CD14-positive monocyte (primary cell): ENCODE data around the gene SLC4A5. TPM values are rescaled to one million over a fixed set of nuclear protein-coding genes. Genes with fewer than 3 reads are reported as not detected.

Experiments used
- DNase-seq, 3 donors: peaks; one replicate each; pipeline ENCODE4 v3.0.0-alpha.2; 2011 to 2022
- H2AFZ ChIP-seq: 2 replicates; pipeline ENCODE4 v1.6.0; 2012; ENCODE audit warnings: mild to moderate bottlenecking, low read depth, low read length, inconsistent platforms; ENCODE audit not compliant: insufficient read depth, poor library complexity, severe bottlenecking
- H3K27ac ChIP-seq, 2 donors: 1 replicate in 1 of 2; 2 replicates in 1 of 2; pipeline ENCODE4 v1.5.1; 2012 to 2013; ENCODE audit warnings: low read length in 2 of 2, control low read depth in 1 of 2, inconsistent platforms in 1 of 2, low read depth in 1 of 2, mild to moderate bottlenecking in 1 of 2
- H3K27me3 ChIP-seq, 2 donors: one replicate each; pipeline versions ENCODE4 v1.6.0 to v1.6.1; 2011 to 2013; ENCODE audit warnings: low read length in 2 of 2; ENCODE audit not compliant: control insufficient read depth in 2 of 2, insufficient read depth in 2 of 2
- H3K36me3 ChIP-seq, 2 donors: replicated peaks in 1 of 2; 1 replicate in 1 of 2; 2 replicates in 1 of 2; pipeline versions ENCODE4 v1.5.1 to v1.6.1; 2012 to 2013; ENCODE audit warnings: low read length in 2 of 2, control low read depth in 1 of 2, inconsistent platforms in 1 of 2, mild to moderate bottlenecking in 1 of 2; ENCODE audit not compliant: insufficient read depth in 2 of 2, control insufficient read depth in 1 of 2
- H3K4me1 ChIP-seq, 2 donors: 1 replicate in 1 of 2; 2 replicates in 1 of 2; pipeline versions ENCODE4 v1.5.1 to v1.6.1; 2012 to 2013; ENCODE audit warnings: low read length in 2 of 2, control low read depth in 1 of 2, inconsistent platforms in 1 of 2, mild to moderate bottlenecking in 1 of 2, moderate library complexity in 1 of 2; ENCODE audit not compliant: insufficient read depth in 2 of 2, control insufficient read depth in 1 of 2
- H3K4me2 ChIP-seq: replicated peaks from 2 replicates; pipeline ENCODE3; 2012; ENCODE audit warnings: low read length, moderate library complexity, mild to moderate bottlenecking; ENCODE audit not compliant: poor library complexity, severe bottlenecking; ENCODE audit errors: extremely low read depth
- H3K4me3 ChIP-seq, 3 experiments: fragments of 200-600 bp in 1 of 3; sonication (generic) in 1 of 3; replicated peaks in 1 of 3; 1 replicate in 2 of 3; 2 replicates in 1 of 3; pipeline ENCODE4 v1.5.1; 2011 to 2013; ENCODE audit warnings: low read length in 3 of 3, mild to moderate bottlenecking in 3 of 3, control low read depth in 2 of 3, low read depth in 2 of 3, inconsistent platforms in 1 of 3, moderate library complexity in 1 of 3
- H3K79me2 ChIP-seq: 2 replicates; pipeline ENCODE4 v1.6.0; 2012; ENCODE audit warnings: mild to moderate bottlenecking, control low read depth, inconsistent platforms, low read length, moderate library complexity; ENCODE audit not compliant: insufficient read depth
- H3K9ac ChIP-seq: 2 replicates; pipeline ENCODE4 v1.6.0; 2017; ENCODE audit warnings: low read length, mild to moderate bottlenecking; ENCODE audit not compliant: insufficient read depth, poor library complexity, severe bottlenecking
- H3K9me3 ChIP-seq, 2 donors: replicated peaks in 1 of 2; 1 replicate in 1 of 2; 2 replicates in 1 of 2; pipeline versions ENCODE4 v1.5.1 to v1.6.1; 2012 to 2013; ENCODE audit warnings: low read length in 2 of 2, control low read depth in 1 of 2; ENCODE audit not compliant: control insufficient read depth in 1 of 2, insufficient read depth in 1 of 2
- H4K20me1 ChIP-seq: 2 replicates; pipeline ENCODE4 v1.6.0; 2012; ENCODE audit warnings: mild to moderate bottlenecking, low read length, control low read depth, moderate library complexity; ENCODE audit not compliant: insufficient read depth
- H3K27ac Mint-ChIP-seq, 7 donors: one replicate each; pipeline ENCODE4 v1.8.0; 2020; ENCODE audit warnings: mild to moderate bottlenecking in 7 of 7, mixed read lengths in 7 of 7, moderate library complexity in 6 of 7, inconsistent platforms in 2 of 7
- H3K27me3 Mint-ChIP-seq, 3 donors: one replicate each; pipeline ENCODE4 v1.8.0; 2021 to 2022; ENCODE audit warnings: low read depth in 3 of 3, mild to moderate bottlenecking in 3 of 3, mixed read lengths in 3 of 3, moderate library complexity in 3 of 3, inconsistent platforms in 1 of 3
- H3K36me3 Mint-ChIP-seq, 2 donors: one replicate each; pipeline ENCODE4 v1.8.0; 2020; ENCODE audit warnings: mixed read lengths in 2 of 2, inconsistent platforms in 1 of 2, mild to moderate bottlenecking in 1 of 2
- H3K4me1 Mint-ChIP-seq: one replicate; pipeline ENCODE4 v1.8.0; 2020; ENCODE audit warnings: mild to moderate bottlenecking, mixed read lengths
- H3K4me3 Mint-ChIP-seq, 2 donors: one replicate each; pipeline ENCODE4 v1.8.0; 2020; ENCODE audit warnings: mild to moderate bottlenecking in 2 of 2, mixed read lengths in 2 of 2, moderate library complexity in 1 of 2
- H3K9me3 Mint-ChIP-seq, 7 donors: one replicate each; pipeline ENCODE4 v1.8.0; 2020 to 2022; ENCODE audit warnings: mixed read lengths in 7 of 7, mild to moderate bottlenecking in 6 of 7, moderate library complexity in 6 of 7, inconsistent platforms in 2 of 7
- CTCF ChIP-seq: fragments of 200-600 bp; IDR thresholded peaks from one replicate; pipeline ENCODE4 v1.8.0; 2022; ENCODE audit warnings: antibody characterized with exemption, mild to moderate bottlenecking
- WGBS: methylation state at CpG from one replicate; pipeline ENCODE4 v1.1.5; 2013; ENCODE audit warnings: missing lambda C conversion rate; ENCODE audit not compliant: insufficient coverage; 5-methylcytosine and 5-hydroxymethylcytosine counted together
- intact Hi-C, 2 donors: fragments of 100-400 bp; cut with micrococcal nuclease; formaldehyde crosslinking; loops; one replicate each; pipeline versions ENCODE4 v1.15.0 to v1.15.1; 2023
- polyA plus RNA-seq, 3 donors: library from polyadenylated mRNA; depleted of rRNA in 1 of 3; unstranded in 2 of 3; stranded (reverse) in 1 of 3; fragments of 300-500 nt in 2 of 3; fragments of >200 nt in 1 of 3; fragmentation: Illumina TruSeq in 2 of 3; gene quantifications; 1 replicate in 2 of 3; 2 replicates in 1 of 3; pipeline ENCODE4 v1.2.3, GENCODE V29; 2012 to 2021

Gene SLC4A5
- polyA plus RNA-seq, 3 donors = 0.10 to 1.1 TPM; not detected in 1

- H3K36me3 Mint-ChIP-seq = no peaks in the 10 kb centered on the region
- Histone ChIP-seq H3K36me3 (no peaks in the 10 kb centered on the region), H2AFZ (no peak overlapping the region), H3K79me2 (no peaks in the 10 kb centered on the region), H3K9me3 (no peaks in the 10 kb centered on the region), H4K20me1 (no peaks in the 10 kb centered on the region), H3K4me1 (no peaks in the 10 kb centered on the region), H3K9ac (no peak overlapping the region), H3K27me3 (no peaks in the 10 kb centered on the region), H3K4me2 (no peak overlapping the region), H3K4me3 (no peak overlapping the region), H3K27ac (no peak overlapping the region)
- H3K9me3 Mint-ChIP-seq = peaks cover 0 to 1% (median 0%) of the 10 kb centered on the region in 7 donors
- 84% methylated on average over 12 of the region's 14 CpGs for WGBS
- H3K4me1 Mint-ChIP-seq = peaks cover 9% of the 10 kb centered on the region
- no peak overlapping the region for H3K4me3 Mint-ChIP-seq
- no peak for DNase-seq
- TF ChIP-seq CTCF = no peak
- H3K27ac Mint-ChIP-seq = no peak overlapping the region
- H3K27me3 Mint-ChIP-seq = peaks cover 0 to 2% (median 1%) of the 10 kb centered on the region in 3 donors
- intact Hi-C loops = no loop called here
These were observed 96.6 kb downstream of the SLC4A5 start for GRCh38 chr2:74246496-74247195.

- 91% methylated on average over 2 of the region's 3 CpGs for WGBS
- H3K79me2 ChIP-seq = no peaks in the 10 kb centered on the region
- no peak for DNase-seq
- H3K4me1 ChIP-seq = no peaks in the 10 kb centered on the region
- no peak overlapping the region for H3K4me2 ChIP-seq
- Mint-ChIP-seq H3K36me3 (no peaks in the 10 kb centered on the region), H3K4me3 (no peak overlapping the region), H3K27ac (no peak overlapping the region), H3K27me3 (peaks cover 0 to 1% (median 0%) of the 10 kb centered on the region in 3 donors), H3K9me3 (peaks cover 0 to 1% (median 0%) of the 10 kb centered on the region in 7 donors), H3K4me1 (peaks cover 8% of the 10 kb centered on the region)
- H2AFZ ChIP-seq = no peak overlapping the region
- H3K27me3 ChIP-seq = no peaks in the 10 kb centered on the region
- H3K36me3 ChIP-seq = no peaks in the 10 kb centered on the region
- H4K20me1 ChIP-seq = no peaks in the 10 kb centered on the region
- TF ChIP-seq CTCF = no peak
- H3K9me3 ChIP-seq = no peaks in the 10 kb centered on the region
- no peak overlapping the region for H3K27ac ChIP-seq
- intact Hi-C loops = no loop called here
- H3K9ac ChIP-seq = no peak overlapping the region
- no peak overlapping the region for H3K4me3 ChIP-seq
These were observed 98.9 kb downstream of the SLC4A5 start for GRCh38 chr2:74244286-74244685.
